Brain microvascular endothelial cell (primary cell): ENCODE results near the gene TNNC1.

Source experiments
- DNase-seq: peaks from one replicate; pipeline ENCODE4 v3.0.0-alpha.2; 2020
- H3K27ac ChIP-seq: fragments of 250-450 bp; sonication (Bioruptor Pico); 2 replicates; pipeline ENCODE4 v1.5.1; 2020; ENCODE audit warnings: mild to moderate bottlenecking, moderate library complexity
- H3K27me3 ChIP-seq: fragments of 250-450 bp; sonication (Bioruptor Pico); replicated peaks from 2 replicates; pipeline ENCODE4 v1.5.1; 2020; ENCODE audit warnings: mild to moderate bottlenecking
- H3K36me3 ChIP-seq: fragments of 250-450 bp; sonication (Bioruptor Pico); replicated peaks from 2 replicates; pipeline ENCODE4 v1.5.1; 2020; ENCODE audit warnings: mild to moderate bottlenecking
- H3K4me3 ChIP-seq: 2 replicates; pipeline ENCODE4 v1.5.1; 2011; ENCODE audit warnings: low read depth, mild to moderate bottlenecking, control low read depth, low read length, moderate library complexity
- in situ Hi-C: cut with HindIII; loops from 2 replicates; pipeline ENCODE4 v1.10.0; 2017; ENCODE audit warnings: low sequenced_read_pairs, low pct_ligation_motif_present
- TF ChIP-seq, protein P1 (sequence below): IDR thresholded peaks from 2 replicates; pipeline ENCODE4 v1.5.1; 2011; ENCODE audit warnings: low read depth, mild to moderate bottlenecking, moderate library complexity, low read length, control low read depth, inconsistent platforms; ENCODE audit errors: missing control alignments

TNNC1 gene

DNA sequence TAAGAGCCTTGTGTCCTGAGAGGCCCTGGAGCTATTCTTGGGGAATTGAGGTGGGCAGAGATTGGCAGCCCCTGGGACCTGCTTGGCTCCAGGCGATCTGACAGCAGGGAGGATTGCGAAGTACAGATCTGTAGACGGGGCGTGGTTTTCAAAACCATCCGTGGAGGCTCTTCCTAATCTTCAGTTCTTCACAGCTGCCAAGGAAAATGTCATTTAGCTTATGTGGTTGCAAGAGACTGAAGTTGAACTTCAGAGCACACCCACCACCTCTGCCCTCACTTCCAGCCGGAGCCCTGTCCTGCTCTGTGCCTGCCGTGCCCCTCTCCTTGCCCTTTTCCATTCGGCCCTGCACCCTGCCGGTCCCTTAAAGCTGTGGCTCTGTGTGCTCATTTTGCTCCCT, 14.5 kb upstream of the TNNC1 start:
- DNase-seq = no peak
- no peak overlapping the region for H3K27ac ChIP-seq
- TF ChIP-seq, protein P1, sequence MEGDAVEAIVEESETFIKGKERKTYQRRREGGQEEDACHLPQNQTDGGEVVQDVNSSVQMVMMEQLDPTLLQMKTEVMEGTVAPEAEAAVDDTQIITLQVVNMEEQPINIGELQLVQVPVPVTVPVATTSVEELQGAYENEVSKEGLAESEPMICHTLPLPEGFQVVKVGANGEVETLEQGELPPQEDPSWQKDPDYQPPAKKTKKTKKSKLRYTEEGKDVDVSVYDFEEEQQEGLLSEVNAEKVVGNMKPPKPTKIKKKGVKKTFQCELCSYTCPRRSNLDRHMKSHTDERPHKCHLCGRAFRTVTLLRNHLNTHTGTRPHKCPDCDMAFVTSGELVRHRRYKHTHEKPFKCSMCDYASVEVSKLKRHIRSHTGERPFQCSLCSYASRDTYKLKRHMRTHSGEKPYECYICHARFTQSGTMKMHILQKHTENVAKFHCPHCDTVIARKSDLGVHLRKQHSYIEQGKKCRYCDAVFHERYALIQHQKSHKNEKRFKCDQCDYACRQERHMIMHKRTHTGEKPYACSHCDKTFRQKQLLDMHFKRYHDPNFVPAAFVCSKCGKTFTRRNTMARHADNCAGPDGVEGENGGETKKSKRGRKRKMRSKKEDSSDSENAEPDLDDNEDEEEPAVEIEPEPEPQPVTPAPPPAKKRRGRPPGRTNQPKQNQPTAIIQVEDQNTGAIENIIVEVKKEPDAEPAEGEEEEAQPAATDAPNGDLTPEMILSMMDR = no peak
- H3K27me3 ChIP-seq = no peaks in the 10 kb centered on the region
- in situ Hi-C loops = no loop called here
- H3K36me3 ChIP-seq = peaks cover 27% of the 10 kb centered on the region
- no peak overlapping the region for H3K4me3 ChIP-seq

DNA sequence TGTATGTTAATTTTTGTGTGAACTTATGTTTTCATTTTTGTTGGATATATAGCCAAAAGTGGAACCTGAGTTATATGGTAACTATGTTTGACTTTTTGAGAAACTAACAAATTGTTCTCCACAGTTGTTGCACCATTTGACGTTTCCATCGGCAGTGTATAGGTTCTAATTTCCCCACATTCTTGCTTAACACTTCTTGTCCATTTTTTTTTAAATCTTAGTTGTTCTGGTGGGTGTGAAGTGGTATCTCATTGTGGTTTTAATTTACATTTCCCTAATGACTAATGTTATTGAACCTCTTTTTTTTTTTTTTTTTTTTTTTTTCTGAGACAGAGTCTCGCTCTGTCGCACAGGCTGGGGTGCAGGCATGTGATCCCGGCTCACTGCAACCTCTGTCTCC, 9.6 kb upstream of the TNNC1 start:
- in situ Hi-C loops = no loop called here
- Histone ChIP-seq H3K36me3 (peaks cover 22% of the 10 kb centered on the region), H3K27ac (no peak overlapping the region)

DNA sequence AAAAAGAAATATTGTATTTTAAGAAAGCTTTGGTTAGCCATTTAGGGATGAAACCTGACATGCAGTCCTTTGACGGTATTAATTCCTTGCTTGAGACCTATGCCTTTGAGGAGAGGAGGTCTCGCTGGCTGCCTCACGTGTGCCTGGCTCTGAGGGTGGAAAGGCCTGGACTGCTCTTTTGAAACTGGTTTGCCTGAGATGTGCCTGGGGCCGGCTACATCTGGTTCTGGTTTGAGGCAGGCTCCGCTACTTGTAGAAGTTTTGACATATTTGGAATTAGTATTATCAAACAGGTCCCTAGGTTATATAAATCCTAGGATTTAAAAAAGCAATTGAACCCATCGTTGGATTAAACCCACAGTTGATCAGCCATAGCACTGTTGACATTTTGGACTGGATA, 8.0 kb upstream of the TNNC1 start:
- H3K4me3 ChIP-seq = no peak overlapping the region
- DNase-seq = no peak
- TF ChIP-seq, protein P1 = no peak
- in situ Hi-C loops = no loop called here
- H3K27me3 ChIP-seq = no peaks in the 10 kb centered on the region
- no peak overlapping the region for H3K27ac ChIP-seq
- peaks cover 22% of the 10 kb centered on the region for H3K36me3 ChIP-seq

More for the DNA sequence above, 9.6 kb upstream of the TNNC1 start:
- H3K27me3 ChIP-seq = no peaks in the 10 kb centered on the region
- no peak overlapping the region for H3K4me3 ChIP-seq
- DNase-seq = no peak
- TF ChIP-seq, protein P1 = no peak

DNA sequence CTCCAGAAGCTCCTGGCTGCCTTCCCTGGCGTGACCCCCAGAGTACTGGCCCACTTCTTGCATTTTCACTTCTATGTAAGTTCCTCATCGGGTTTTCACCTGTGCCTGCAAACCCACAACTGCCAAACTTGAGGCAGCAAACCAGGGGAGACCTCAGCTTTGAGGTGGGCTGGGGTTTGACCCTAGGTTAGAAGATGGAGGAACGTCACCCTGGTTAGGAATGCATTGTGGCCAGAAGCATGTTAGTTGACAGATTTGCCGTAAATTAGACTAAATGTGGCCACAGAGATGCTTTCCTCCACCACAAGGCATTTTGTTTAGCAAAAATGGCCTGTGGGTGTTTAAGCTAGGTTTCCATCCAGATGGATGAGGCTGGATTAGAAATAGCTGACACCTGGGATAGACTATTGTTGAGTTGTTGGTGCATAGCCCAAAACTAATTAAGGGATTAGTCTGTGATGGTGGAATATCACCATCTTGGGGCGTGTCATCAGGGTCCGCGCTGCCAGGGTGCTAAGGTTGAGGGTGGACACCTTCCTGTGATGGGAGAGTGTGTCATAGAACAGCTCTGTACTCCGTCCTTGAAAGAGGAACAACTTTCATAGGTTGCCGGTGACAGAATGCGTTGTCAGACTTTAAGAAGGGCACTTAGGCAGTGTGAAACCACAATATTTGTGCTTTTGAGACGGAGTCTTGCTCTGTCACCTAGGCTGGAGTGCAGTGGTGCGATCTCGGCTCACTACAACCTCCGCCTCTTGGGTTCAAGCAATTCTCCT, 5.1 kb upstream of the TNNC1 start:
- H3K27ac ChIP-seq = no peak overlapping the region
- no peak for DNase-seq
- in situ Hi-C loops = no loop called here
- peaks cover 22% of the 10 kb centered on the region for H3K36me3 ChIP-seq
- no peaks in the 10 kb centered on the region for H3K27me3 ChIP-seq
- TF ChIP-seq, protein P1 = no peak
- no peak overlapping the region for H3K4me3 ChIP-seq

DNA sequence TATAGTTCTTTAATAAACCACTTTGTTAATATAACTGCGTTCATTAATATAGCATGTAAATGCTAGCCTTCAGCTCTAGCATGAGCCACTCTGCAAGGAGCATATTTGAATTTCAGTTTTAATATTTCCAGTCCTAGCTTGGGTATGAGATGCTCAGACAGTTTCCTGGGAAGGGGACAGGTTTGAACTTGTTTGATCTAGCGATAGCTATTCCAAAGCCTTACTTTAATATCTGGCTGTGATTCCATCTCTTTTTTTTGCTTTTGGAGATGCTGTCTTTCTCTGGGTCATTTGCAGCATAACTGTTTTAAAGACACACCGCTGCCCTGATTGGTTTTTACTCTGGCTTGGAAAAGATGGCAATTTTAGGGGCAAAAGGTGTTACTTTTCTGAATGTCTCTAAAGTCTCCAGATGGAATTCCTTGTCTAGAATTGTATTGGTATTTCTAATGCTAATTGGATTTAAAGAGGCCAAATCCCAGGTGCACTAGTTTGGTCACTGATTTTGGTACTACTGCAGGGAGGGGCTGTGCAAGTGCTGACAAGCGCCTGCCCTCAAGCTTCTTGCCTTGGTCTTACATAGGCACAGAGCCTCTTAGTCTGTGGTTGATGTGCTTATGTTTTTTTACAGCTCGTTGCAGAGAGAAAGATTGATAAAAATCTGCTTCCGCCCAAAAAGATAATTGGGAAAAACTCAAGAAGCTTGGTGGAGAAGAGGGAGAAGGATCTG, 4.4 kb upstream of the TNNC1 start:
- in situ Hi-C loops = no loop called here
- no peak for DNase-seq
- TF ChIP-seq, protein P1 = no peak
- Histone ChIP-seq H3K27ac (no peak overlapping the region), H3K36me3 (peaks cover 22% of the 10 kb centered on the region), H3K4me3 (no peak overlapping the region), H3K27me3 (no peaks in the 10 kb centered on the region)

DNA sequence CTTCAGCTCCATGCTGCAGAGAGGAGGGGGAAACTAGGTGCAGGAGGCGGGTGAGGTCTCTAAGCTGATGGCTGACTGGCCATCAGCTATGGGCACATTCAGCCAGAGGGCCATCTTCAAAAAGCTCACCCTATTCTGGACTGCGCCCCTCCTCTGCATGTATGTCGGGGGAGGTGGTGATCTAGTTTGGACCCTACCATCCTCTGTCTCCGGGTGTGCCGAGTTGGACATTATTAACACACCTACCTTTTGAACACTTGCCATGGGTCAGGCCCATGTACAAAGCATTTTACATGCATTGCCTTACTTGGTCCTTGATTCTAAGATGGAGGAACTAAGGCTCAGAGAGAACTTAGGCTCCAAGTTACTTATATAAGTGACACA, 3.0 kb upstream of the TNNC1 start:
- Histone ChIP-seq H3K36me3 (peaks cover 22% of the 10 kb centered on the region), H3K27ac (no peak overlapping the region), H3K27me3 (no peaks in the 10 kb centered on the region), H3K4me3 (peak overlapping the region; percentile 88)
- no peak for DNase-seq
- in situ Hi-C loops = no loop called here
- TF ChIP-seq, protein P1 = no peak
